Mesendoderm (in vitro differentiated cells): ENCODE measurements around the gene CHCHD2.
"Not testable (repeated sequence)": the region's sequence is repeated elsewhere in the genome, so short reads cannot be mapped to it uniquely, and the experiment has no call there.

Experiments used
- DNase-seq: peaks from one replicate; pipeline ENCODE4 v3.0.0; 2013
- H2AK5ac ChIP-seq: 2 replicates; pipeline ENCODE4 v1.6.1; 2013; ENCODE audit warnings: low read length, inconsistent platforms
- H2BK120ac ChIP-seq: 2 replicates; pipeline ENCODE4 v1.6.1; 2013; ENCODE audit warnings: low read depth, mild to moderate bottlenecking, low read length, moderate library complexity, mixed read lengths
- H2BK15ac ChIP-seq: replicated peaks from 2 replicates; pipeline ENCODE4 v1.6.1; 2013; ENCODE audit warnings: low read depth, mild to moderate bottlenecking, moderate library complexity
- H2BK5ac ChIP-seq: 2 replicates; pipeline ENCODE4 v1.6.1; 2013; ENCODE audit warnings: low read length, inconsistent platforms
- H3K18ac ChIP-seq: 2 replicates; pipeline ENCODE4 v1.6.1; 2013; ENCODE audit warnings: mild to moderate bottlenecking, low read length, mixed read lengths
- H3K23ac ChIP-seq: one replicate; pipeline ENCODE4 v1.6.1; 2013; ENCODE audit warnings: low read length
- H3K27ac ChIP-seq: 2 replicates; pipeline ENCODE4 v1.5.1; 2013; ENCODE audit warnings: low read depth, mild to moderate bottlenecking, inconsistent platforms, low read length, moderate library complexity
- H3K27me3 ChIP-seq: 2 replicates; pipeline ENCODE4 v1.6.1; 2013; ENCODE audit warnings: low read length, control low read depth, mild to moderate bottlenecking, inconsistent platforms; ENCODE audit not compliant: insufficient read depth, poor library complexity
- H3K36me3 ChIP-seq: 2 replicates; pipeline ENCODE4 v1.6.1; 2013; ENCODE audit warnings: low read length, inconsistent platforms; ENCODE audit not compliant: control insufficient read depth, insufficient read depth
- H3K4ac ChIP-seq: one replicate; pipeline ENCODE4 v1.6.1; 2013; ENCODE audit warnings: low read depth, mild to moderate bottlenecking, low read length, moderate library complexity
- H3K4me1 ChIP-seq: 2 replicates; pipeline ENCODE4 v1.6.1; 2013; ENCODE audit warnings: low read depth, low read length, inconsistent platforms; ENCODE audit not compliant: control insufficient read depth
- H3K4me2 ChIP-seq: 2 replicates; pipeline ENCODE4 v1.6.1; 2013; ENCODE audit warnings: low read length
- H3K4me3 ChIP-seq: 2 replicates; pipeline ENCODE4 v1.5.1; 2013; ENCODE audit warnings: mild to moderate bottlenecking, low read length
- H3K56ac ChIP-seq: one replicate; pipeline ENCODE4 v1.6.1; 2013; ENCODE audit warnings: low read length
- H3K79me1 ChIP-seq: 2 replicates; pipeline ENCODE4 v1.6.1; 2013; ENCODE audit warnings: low read length, inconsistent platforms
- H3K79me2 ChIP-seq: 2 replicates; pipeline ENCODE4 v1.6.1; 2013; ENCODE audit warnings: mild to moderate bottlenecking, low read length; ENCODE audit not compliant: control insufficient read depth, insufficient read depth
- H3K9ac ChIP-seq: 2 replicates; pipeline ENCODE4 v1.6.1; 2013; ENCODE audit warnings: low read length, inconsistent platforms
- H4K5ac ChIP-seq: one replicate; pipeline ENCODE4 v1.6.1; 2013; ENCODE audit warnings: low read length
- H4K8ac ChIP-seq: one replicate; pipeline ENCODE4 v1.6.1; 2013; ENCODE audit warnings: low read depth, mild to moderate bottlenecking, control low read depth, low read length, moderate library complexity
- WGBS: extraction: QIAGEN DNeasy Blood & Tissue Kit; methylation state at CpG from one replicate; pipeline ENCODE4 v1.1.7; 2013; ENCODE audit warnings: low lambda C conversion rate, missing lambda C conversion rate; ENCODE audit not compliant: insufficient coverage; ENCODE audit errors: extremely low coverage; 5-methylcytosine and 5-hydroxymethylcytosine counted together

CHCHD2 gene

DNA sequence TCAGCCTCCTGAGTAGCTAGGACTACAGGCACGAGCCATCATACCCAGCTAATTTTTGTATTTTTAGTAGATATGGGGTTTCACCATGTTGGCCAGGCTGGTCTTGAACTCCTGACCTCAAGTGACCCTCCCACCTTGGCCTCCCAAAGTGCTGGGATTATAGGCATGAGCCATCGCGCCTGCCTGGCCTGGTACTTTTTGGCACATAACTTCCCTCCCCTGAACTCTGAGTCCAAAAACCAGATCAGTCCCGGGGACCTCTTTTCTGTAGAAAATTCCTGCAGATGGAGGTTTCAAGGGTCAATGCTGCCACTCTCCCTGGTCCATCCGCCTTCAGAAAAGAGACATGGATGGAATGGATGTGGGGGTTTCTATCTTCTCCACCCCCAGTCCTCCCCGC lies 13.9 kb downstream of the CHCHD2 start:
- H3K36me3 ChIP-seq, H3K4me3 ChIP-seq: not testable (repeated sequence)

GRCh38 chr7:56091591-56091990 lies 14.7 kb downstream of the CHCHD2 start:
- WGBS: no CpG with 5 or more reads among the region's 3 CpGs
- Histone ChIP-seq H3K27me3 (no peaks in the 10 kb centered on the region), H3K23ac (no peak overlapping the region), H3K36me3 (no peaks in the 10 kb centered on the region), H3K18ac (no peak overlapping the region), H3K27ac (no peak overlapping the region), H3K9ac (no peak overlapping the region), H2AK5ac (no peak overlapping the region), H4K5ac (no peak overlapping the region), H2BK15ac (no peak overlapping the region), H3K56ac (no peak overlapping the region), H3K79me2 (no peaks in the 10 kb centered on the region), H3K4me2 (no peak overlapping the region), H2BK120ac (no peak overlapping the region), H3K4me3 (no peak overlapping the region), H4K8ac (no peak overlapping the region), H2BK5ac (no peak overlapping the region), H3K4ac (no peak overlapping the region), H3K79me1 (no peaks in the 10 kb centered on the region), H3K4me1 (no peaks in the 10 kb centered on the region)
- DNase-seq: peak; percentile 7

More for the DNA sequence above, 13.9 kb downstream of the CHCHD2 start:
- not testable (repeated sequence) for H3K4me1 ChIP-seq, H3K79me1 ChIP-seq, H3K18ac ChIP-seq, H3K79me2 ChIP-seq, H3K27me3 ChIP-seq, H3K23ac ChIP-seq, DNase-seq, H4K5ac ChIP-seq, H2BK120ac ChIP-seq, H2BK5ac ChIP-seq, H3K9ac ChIP-seq, H3K56ac ChIP-seq, H2BK15ac ChIP-seq, H2AK5ac ChIP-seq, H3K4me2 ChIP-seq, H4K8ac ChIP-seq, H3K27ac ChIP-seq, H3K4ac ChIP-seq
- no CpG with 5 or more reads among the region's 6 CpGs for WGBS

DNA sequence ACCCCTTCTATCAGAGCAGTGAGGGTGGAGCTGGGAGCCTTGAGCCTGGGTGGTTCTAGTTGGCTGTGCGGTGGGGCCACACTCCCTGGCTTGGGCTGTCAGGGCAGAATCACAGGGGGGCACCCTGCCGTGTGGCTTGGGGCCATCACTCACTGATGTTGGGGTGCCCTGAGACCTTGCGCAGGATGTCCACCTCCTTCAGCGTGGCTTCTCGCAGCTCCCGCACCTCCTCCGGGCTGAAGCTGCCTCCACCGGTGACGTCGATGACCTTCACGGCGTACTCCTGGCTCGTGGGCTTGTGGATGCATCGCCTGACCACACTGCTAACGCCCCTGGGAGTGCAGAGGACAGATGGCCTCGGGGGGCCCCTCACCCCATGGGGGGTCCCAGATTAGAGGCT lies 18.8 kb downstream of the CHCHD2 start:
- Histone ChIP-seq H3K4me2 (no peak overlapping the region), H3K4me3 (no peak overlapping the region), H3K4ac (no peak overlapping the region), H2AK5ac (no peak overlapping the region), H4K8ac (no peak overlapping the region), H3K23ac (no peak overlapping the region), H3K36me3 (no peaks in the 10 kb centered on the region), H3K9ac (no peak overlapping the region), H3K18ac (no peak overlapping the region), H3K79me1 (no peaks in the 10 kb centered on the region), H3K56ac (no peak overlapping the region), H2BK5ac (no peak overlapping the region), H3K27ac (no peak overlapping the region), H3K79me2 (no peaks in the 10 kb centered on the region), H2BK120ac (no peak overlapping the region), H3K4me1 (no peaks in the 10 kb centered on the region), H4K5ac (no peak overlapping the region), H3K27me3 (no peaks in the 10 kb centered on the region), H2BK15ac (no peak overlapping the region)
- WGBS: no CpG with 5 or more reads among the region's 16 CpGs
- DNase-seq: no peak

DNA sequence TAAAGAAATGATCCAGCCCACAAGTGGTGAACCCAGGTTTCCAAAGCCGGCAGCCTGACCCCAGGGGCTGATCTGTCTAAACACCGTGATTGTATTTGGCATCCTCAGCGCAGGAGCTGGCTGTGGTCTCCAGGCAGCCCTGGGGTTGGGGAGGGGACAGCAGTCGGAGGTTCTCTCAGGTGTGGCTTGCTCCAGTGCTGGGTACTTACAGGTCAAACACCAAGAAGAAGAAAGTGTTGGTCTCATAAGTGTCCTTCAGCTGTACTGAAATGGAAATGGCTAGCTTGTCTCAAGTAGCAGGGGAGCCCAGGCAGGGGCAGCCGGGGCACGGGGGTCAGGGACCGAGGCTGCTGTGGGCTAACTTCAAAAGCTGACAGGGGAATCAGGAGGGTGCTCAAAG lies 19.5 kb downstream of the CHCHD2 start:
- no peak for DNase-seq
- Histone ChIP-seq H4K5ac (no peak overlapping the region), H3K27me3 (no peaks in the 10 kb centered on the region), H2AK5ac (no peak overlapping the region), H3K18ac (no peak overlapping the region), H3K23ac (no peak overlapping the region), H3K36me3 (no peaks in the 10 kb centered on the region), H3K56ac (no peak overlapping the region), H3K79me2 (no peaks in the 10 kb centered on the region), H3K4ac (no peak overlapping the region), H4K8ac (no peak overlapping the region), H2BK15ac (no peak overlapping the region), H3K4me1 (no peaks in the 10 kb centered on the region), H3K27ac (no peak overlapping the region), H2BK120ac (no peak overlapping the region), H3K79me1 (no peaks in the 10 kb centered on the region), H3K4me3 (no peak overlapping the region), H3K9ac (no peak overlapping the region), H3K4me2 (no peak overlapping the region), H2BK5ac (no peak overlapping the region)
- WGBS: no CpG with 5 or more reads among the region's 7 CpGs

DNA sequence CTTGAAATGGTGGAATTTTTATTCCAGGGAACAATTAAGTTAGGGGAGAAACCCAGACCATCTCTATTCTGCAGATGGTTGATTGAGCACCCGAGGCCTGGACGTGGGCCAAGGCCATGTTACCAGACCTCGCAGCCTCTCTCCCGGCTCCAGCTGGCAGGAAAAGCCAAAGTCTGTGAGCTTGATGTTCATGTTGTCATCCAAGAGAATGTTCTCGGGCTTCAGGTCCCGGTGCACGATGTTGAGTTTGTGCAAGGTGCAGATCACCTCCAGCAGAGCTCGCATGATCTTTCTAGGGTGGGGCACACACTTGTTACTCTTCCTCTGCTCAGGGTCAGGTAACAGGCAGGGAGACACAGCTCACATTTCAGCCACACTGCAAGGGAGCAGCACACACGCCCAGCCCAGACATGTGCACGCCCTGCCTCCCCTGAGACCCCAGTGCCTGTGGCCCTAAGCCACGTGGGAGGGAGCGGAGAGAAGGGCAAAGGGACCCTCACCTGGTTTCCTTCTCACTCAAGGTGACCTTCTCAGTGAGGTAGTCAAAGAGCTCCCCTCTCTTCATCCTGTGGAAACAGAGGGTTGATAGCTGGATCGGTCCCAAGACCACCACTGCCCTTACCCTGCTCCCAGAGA lies 23.0 kb downstream of the CHCHD2 start:
- H3K4me1 ChIP-seq: no peaks in the 10 kb centered on the region
- H3K27ac ChIP-seq: no peak overlapping the region
- no peaks in the 10 kb centered on the region for H3K79me2 ChIP-seq
- no peak for DNase-seq
- no peaks in the 10 kb centered on the region for H3K27me3 ChIP-seq
- no peak overlapping the region for H3K9ac ChIP-seq
- no peak overlapping the region for H2AK5ac ChIP-seq
- no peak overlapping the region for H3K18ac ChIP-seq
- H2BK15ac ChIP-seq: no peak overlapping the region
- WGBS: no CpG with 5 or more reads among the region's 13 CpGs
- no peak overlapping the region for H3K4ac ChIP-seq
- H2BK120ac ChIP-seq: no peak overlapping the region
- H4K5ac ChIP-seq: no peak overlapping the region
- H3K36me3 ChIP-seq: peaks cover 1% of the 10 kb centered on the region
- no peak overlapping the region for H3K4me3 ChIP-seq
- no peak overlapping the region for H2BK5ac ChIP-seq
- H4K8ac ChIP-seq: no peak overlapping the region
- no peak overlapping the region for H3K56ac ChIP-seq
- no peak overlapping the region for H3K23ac ChIP-seq
- no peaks in the 10 kb centered on the region for H3K79me1 ChIP-seq
- H3K4me2 ChIP-seq: no peak overlapping the region
